HuH-7 (cell line): ENCODE data around the gene CPSF3.
A peak's percentile ranks its signal among the peaks of the same experiment; 100 is the strongest.

Experiments used
- DNase-seq: peaks from one replicate; pipeline ENCODE4 v3.0.0; 2011; ENCODE audit warnings: low spot score

Gene CPSF3

DNA sequence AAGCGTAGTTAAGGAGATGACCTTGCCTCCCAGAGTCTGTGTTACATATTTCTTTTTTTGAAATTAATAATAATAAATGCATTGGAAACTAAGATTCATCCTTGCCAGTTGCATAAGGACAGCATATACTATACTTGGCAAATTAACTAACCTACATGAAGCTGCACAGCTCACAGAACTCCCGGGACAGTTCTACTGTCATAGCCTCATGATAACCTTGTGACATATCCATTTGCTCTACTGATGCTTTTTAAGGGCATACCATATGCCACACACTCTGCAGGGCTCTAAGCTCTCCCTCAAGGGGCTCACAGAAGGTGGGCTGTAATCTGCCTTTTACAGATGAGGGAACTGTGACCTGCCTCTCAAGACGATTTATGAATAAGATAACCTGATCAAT, 3.9 kb upstream of the CPSF3 start:
- DNase-seq, result no peak

DNA sequence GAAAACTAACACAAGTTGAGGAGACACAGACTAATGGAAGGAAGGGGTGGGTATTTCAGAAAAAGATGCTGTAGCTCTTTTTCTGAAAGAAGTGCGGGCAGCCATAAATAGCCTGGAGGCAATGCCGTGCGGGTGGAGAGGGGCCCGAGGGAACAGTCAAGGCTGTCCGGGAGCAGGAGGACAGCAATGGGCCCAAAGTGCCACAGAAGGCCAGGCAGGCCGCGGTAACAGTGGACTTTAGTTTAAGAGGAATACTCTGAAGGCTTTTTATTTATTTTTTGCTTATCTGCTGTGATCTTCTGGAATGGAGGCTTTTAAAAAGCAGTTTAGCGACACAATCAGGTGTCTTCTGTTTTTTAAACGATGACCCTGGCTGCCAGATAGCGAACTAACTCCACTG, 3.0 kb upstream of the CPSF3 start:
- DNase-seq, result no peak

DNA sequence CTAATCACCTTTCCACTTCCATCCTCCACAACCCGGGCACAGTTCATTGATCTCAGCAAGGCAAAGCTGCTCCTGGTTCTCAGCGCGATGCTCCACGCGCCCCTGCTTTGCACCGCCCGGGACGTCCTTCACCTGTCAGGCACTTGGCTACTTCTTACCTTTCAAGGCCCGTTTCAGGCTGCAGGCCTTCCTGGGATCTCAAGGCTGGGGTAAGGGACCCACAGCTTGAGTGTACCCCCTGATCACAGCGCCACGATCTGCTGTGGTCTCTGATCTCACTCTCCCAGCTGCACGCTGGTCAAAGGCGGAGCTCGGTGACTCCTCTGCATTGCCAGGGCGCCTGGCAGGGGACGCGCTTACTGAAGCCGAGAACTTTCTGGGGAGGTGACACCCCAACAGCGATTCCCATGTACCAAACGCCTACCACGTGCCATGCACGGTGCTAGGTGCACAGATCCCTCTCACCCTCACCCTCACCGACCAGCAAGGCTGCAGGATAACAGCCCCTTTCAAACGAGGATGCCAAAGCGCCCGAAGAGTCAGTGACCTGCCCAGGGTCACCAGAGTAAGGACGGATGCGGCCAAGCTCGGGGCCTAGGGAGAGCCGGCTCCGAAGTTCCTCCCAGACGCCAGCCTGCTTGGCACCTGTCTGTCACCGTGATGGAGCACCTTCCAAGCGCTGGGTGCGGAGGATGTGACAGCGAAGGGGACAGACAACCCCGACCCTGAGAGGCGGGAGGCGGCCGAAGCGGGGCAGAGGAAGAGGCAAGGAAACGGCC, 944 bp upstream of the CPSF3 start:
- peak; percentile 47 for DNase-seq

DNA sequence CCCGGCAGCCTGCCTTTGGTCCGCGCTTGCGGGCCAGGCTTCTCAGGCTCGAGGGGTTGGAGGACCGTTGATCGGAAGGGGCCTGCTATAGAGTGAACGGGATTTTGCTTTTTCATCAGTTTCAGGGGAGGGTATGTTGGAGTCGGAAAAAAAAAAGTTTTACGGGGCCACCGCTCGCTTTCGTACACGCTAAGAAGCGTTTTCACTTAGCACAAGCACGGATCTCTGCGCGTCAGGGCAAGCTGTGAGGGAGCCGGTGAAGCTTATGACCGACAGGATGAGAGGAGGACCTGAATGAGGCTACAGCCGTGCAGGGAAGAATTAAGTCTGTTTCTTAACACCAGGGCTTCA, 443 bp downstream of the CPSF3 start:
- no peak for DNase-seq

DNA sequence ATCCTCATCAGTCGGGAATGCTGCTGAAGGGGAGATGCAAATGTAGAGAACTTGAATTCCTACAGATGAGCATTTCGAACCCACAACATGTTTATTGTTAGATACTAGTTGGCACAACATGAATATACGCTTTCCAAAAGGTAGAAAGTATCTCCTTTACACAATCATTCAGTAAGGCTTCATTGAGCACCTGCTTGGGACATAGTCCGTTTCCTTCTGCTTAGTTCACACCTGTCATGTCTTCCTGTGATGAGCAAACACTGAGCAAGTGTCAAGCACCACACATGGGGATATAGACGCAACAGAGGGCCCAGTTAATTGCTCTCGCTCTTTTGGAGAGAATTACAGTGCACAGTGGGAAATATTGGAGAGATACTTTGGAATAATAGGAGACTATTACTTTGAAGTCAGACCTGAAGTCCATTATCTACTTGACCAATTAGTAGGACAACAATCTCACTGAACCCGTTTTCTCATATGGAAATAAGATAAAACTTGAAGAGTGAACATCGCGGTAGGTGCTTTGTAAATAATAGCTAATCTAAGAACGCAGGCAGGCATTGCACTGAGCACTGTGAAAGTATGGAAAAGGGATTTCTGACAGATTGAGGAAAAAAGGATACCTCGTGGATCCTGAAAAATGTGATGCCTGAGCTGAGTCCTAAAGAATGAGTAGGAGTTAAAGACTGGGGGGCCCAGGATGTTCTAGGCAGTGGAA, 1.2 kb downstream of the CPSF3 start:
- DNase-seq, result no peak

DNA sequence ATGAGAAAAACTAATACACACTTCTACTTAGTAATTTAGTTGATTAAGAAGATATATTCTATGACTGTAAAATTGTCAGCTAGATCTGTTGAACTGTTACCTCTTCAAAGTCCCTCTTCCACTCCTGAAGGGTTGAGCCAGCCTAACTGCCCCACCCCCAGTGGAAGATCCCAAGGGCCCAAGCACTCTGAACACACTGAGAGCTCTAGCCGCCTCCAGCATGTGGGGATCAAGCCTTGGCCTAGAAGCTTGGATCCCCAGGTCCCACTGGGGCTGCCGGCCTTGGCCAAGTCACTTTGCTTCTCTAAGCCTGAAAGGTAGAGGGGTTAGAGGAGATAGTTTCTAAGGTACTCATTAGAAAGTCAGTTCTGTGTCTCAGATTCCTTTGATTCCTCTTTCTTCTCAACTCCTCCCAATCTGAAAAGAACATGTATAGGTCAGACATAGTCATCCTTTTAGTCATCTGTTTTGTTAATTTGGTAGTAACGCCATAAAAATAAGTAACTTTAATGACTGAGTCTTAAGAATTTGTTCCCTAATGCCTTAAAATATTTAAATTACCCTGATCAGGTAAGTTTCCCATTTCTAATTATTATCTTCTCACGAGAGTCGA, 5.6 kb downstream of the CPSF3 start:
- no peak for DNase-seq

DNA sequence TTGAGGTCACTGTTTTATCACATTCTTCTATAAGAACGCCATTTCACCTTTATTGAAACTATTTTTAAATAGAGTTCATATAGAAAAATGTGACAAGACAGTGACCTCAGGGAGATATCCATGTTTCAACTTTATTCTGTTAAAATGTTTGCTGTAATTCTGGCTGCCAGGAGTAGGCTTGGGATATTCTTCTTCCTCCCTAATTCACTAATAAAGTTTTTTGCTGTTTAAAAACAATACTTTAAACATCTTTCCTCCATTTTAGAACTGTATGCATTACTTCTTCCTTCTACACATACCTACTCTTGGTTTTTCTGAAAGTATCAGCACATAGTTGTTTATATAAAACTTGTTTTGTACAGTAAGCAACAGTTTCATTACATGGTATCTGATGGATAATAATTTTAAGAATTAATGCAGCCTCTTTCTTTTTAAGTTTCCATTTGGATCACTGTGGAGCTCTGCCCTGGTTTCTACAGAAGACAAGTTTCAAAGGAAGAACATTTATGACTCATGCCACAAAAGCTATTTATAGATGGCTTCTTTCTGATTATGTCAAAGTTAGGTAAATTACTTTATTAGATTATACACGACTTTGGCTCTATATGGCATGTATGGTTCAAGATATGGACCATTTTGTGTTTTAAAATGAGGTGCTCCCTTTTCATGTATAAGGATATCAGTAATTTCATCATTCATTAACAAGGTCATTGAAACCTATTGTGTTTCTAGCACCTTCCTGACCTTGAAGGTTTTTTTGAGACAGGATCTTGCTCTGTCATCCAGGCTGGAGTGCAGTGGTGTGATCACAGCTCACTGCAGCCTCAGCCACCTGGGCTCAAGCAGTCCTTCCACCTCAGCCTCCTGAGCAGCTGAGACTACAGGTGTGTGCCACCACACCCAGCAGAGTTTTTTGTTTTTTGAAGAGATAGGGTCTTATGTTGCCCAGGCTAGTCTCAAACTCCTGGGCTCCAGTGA, 7.2 kb downstream of the CPSF3 start:
- DNase-seq, result no peak

DNA sequence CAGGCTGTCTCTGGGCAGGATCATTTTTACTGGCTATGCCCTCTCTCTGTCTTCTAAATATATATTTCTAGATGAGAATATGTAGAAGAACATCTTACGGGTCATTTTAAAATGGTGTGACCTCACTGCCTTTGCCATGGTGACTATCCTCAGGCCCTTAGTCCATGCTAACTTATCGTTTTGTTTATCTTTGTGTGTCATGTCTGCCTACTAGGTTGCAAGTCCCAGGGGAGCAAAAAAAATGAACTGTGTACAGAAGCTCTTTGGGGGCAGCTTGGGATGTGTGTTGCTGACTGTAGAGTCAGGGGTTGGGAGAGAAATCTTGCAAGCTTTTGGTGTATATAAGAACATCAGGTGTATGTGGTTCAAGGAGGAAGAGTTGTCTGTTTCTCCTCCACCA, 11.0 kb downstream of the CPSF3 start:
- DNase-seq, result no peak

DNA sequence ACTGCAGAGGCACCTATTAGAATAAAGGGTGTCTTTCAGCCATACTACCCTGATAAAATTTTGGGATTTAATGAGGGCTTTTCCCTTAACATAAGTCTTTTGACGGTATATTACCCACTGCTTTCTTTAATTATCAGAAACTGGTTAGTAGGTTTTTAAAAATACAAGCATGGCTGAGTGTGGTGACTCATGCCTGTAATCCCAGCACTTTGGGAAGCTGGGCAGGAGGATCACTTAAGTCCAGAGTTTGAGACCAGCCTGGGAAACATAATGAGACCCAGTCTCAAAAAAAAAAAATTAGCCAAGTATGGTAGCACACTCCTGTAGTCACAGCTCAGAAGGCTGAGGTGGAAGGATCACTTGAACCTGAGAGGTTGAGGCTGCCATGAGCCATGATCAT, 16.1 kb downstream of the CPSF3 start:
- no peak for DNase-seq

DNA sequence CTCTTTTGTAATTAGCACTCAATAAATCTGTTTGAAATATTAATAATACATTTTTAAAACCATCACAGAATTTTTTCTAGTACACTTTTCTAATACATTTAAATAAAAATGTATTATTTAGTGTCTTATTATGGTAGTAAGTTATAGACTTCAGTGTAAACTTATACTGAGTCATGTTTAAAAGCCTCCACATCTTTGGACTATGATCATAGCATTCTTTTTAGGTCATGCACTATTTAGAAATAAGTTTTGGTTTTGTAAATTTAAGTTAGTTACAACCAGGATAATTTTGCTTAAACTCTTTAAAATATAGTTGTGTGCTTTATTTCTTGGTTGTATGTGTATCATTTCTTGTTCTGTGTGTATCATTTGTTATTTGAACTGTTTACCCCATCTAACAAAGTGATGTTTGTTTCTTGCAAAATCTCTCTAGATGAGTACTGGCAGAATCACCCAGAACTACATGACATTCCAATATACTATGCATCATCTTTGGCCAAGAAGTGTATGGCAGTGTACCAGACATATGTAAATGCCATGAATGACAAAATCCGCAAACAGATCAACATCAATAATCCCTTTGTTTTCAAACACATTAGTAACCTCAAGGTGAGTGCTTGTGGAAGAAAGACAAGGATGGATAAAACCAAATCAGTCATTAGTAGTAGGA, 16.7 kb downstream of the CPSF3 start:
- no peak for DNase-seq

DNA sequence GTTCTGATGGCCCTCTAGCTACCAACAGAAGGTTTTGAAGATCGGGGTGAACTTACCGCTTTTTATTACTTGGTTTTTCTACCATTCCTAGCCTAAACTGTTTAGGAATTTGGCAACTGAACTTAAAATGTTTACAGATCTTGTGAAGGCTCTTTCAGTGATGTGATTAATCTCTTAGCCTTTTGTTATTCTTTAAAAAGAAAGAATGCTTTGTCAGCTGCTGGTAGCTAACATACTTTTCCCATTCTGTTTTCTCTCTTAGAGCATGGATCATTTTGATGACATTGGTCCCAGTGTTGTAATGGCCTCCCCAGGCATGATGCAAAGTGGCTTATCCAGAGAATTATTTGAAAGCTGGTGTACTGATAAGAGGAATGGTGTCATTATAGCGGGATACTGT, 18.1 kb downstream of the CPSF3 start:
- no peak for DNase-seq

DNA sequence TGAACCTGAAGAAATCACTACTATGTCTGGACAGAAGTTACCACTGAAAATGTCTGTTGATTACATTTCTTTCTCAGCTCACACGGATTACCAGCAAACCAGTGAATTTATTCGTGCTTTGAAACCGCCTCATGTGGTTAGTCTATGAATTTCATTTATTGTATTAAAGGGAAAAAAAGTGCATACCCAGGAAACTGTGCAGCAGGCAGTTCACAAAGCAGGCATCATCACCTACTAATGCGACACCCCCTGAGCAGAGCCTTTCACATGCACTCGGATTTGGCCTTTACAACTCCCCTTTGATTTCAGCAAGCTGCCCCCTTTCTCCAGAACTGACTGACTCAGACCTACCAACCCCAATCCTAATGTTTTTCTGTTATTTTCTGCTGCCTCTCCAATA, 20.1 kb downstream of the CPSF3 start:
- DNase-seq, result no peak

DNA sequence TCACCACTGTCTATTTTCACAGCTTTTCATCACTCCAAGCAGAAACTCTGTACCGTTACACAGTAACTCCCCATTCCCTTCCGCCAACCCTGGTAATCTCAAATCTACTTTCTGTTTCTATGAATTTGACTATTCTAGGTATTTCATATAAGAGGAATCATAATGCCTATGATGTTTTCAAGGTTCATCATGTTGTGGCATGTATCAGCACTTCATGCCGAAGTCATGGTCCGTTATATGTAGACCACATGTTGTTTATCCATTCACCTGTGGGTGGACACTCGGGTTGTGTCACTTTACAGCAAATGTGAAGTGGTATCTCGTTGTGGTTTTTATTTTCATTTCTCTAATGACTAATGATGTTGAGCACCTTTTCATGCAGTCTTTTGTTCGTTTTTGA, 21.6 kb downstream of the CPSF3 start:
- no peak for DNase-seq

DNA sequence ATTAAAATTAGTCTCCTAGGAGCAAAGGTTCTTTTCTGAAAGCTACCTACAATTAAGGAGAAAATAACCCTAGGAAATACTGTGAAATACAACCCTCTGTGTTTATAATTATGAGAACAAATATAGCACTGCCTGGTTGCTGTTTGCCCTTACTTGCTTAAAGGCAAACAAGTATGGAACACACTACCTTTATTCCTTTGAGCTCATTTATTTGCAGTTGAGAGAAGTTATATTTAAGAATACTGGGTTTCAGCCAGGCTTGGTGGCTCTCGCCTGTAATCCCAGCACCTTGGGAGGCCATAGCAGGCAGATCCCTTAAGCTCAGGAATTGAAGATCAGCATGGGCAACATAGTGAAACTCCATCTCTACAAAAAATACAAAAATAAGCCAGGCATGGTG, 27.8 kb downstream of the CPSF3 start:
- DNase-seq, result no peak

DNA sequence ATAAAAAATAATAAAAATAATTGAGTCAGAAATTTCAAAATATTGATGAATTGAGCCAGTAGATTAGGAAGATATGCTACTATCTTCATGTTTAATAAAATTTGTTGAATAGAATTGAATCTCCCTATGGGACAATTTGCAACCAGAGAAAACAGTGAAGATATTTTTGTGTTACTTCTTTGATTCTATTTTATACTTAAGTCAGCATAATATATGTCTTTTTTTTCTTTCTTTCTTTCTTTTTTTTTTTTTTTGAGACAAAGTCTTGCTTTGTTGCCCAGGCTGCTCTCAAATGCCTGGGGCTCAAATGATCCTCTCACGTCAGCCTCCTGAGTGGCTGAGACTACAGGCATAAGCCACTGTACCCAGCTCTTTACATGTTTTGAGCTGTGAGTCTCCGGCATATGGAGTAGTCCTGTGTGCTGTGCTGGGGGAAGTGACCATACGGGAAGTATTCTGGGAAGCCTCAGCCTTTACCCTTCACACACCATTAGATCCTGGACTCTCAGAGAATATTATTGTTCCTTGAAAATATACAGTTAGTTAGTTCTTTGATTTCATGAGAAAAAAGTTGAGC, 37.1 kb downstream of the CPSF3 start:
- DNase-seq, result no peak

DNA sequence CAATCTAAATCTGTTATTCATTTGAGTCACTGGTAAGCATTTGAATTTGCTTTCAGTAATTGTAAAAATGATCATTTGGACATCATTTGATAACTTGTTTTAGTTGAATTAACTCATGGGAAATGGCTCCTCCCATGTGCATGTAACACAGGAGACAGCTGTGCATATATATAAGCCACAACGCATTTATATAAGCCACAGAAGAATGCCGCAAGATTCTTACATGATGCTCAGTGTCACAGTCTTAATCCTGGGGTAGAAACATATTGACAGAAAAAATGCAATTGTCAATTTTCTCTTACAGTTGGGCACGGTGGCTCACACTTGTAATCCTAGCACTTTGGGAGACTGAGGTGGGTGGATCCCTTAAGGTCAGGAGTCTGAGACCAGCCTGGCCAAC, 37.6 kb downstream of the CPSF3 start:
- no peak for DNase-seq

DNA sequence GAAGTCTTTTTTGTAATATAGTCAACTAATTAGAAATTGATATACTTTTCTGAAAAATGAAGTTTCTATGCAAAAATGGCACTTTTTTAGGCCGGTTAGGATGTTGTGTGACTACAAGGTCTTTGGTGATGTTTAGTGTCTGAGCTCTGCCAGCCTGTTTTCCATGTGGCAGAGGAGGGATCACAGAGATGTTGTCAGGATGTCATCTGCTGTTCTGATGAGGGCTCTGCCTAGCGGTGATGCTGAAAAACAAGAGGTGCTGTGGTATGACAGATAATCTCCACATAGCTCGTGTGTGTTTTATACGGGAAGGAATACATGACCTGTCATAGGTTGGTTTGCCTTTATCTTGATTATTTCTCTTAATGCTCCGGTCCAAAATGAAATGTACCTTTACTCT, 38.9 kb downstream of the CPSF3 start:
- DNase-seq, result no peak

DNA sequence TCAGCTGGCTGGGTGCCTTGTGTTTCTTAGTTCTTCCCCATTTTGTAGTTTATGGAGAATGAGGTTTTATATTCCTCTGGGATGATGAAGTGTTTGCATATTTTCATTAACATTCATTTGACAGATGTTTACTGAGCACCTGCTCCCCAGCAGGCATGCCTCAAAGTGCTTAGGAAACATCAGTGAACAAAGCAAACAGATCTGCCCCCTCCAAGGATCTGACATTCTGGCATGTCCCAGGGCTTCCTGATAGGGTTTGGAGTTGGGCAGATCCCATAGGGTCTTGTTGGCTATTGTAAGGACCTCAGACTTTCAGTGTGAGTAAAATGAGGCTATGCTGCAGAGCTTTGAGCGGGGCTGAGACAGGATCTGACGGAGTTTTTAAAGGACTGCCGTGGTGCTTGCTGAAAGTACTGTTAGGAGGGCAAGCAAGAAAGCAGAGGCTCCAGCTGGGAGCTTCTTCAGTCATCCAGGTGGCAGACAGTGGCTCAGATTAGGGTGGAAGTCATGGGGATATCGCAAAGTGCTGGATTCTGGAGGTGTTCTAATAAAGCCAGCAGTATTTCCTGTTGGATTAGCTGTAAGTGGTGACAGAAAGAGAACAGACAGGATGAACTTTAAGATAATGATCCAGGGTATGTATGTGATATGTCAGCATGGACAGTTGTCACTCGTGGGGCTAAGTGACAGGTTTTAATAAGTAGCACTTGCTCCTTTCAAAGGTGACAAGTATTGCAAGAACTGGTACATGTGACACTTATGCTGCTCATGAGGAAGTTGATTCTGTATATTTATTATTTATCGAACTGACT, 39.6 kb downstream of the CPSF3 start:
- DNase-seq, result no peak

DNA sequence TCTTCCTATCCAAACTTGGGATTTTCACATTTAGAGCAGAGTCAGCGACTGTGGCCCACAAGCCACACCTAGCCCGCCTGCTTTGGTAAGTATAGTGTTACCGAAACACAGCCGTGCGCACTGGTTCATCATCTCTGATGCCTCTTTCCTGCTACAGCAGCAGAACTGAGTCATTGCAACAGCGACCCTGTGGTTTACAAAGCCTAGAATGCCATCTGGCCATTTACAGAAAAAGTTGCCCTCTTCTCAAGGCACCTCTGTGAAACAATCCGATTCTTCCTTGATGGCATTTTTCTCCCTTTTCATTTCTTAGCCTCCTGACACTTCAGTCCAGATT, 40.2 kb downstream of the CPSF3 start:
- no peak for DNase-seq

DNA sequence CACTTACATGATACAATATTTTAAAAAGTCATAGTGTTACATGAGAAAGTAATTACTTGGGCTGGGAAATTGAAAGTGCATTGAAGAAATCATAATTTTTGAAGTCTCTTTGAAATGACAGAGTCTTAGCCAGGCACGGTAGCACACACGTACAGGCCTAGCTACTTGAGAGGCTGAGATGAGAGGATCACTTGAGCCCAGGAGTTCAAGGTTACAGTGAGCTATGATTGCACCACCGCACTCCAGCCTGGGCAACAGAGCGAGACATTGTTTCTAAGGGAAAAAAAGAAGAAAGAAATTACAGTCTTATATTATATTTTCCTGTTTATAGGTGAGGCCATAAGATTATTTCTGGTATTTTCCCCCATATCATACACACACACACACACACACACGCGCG, 41.7 kb downstream of the CPSF3 start:
- DNase-seq, result no peak
